Neural progenitor cell (in vitro differentiated cells): Measurements from ENCODE around the gene HADH. TPM values are rescaled to one million over a fixed set of nuclear protein-coding genes. Genes with fewer than 3 reads are reported as not detected.
A peak's percentile ranks its signal among the peaks of the same experiment; 100 is the strongest.

Experiments
- DNase-seq: peaks from one replicate; pipeline ENCODE4 v3.0.0-alpha.2; 2016; ENCODE audit warnings: low spot score
- H2AFZ ChIP-seq: fragments of 200-600 bp; sonication (generic); replicated peaks from 2 replicates; pipeline ENCODE4 v1.6.1; 2016; ENCODE audit warnings: antibody characterized with exemption
- H3F3A ChIP-seq: fragments of 200-600 bp; sonication (generic); 2 replicates; pipeline ENCODE4 v1.6.1; 2016; ENCODE audit warnings: antibody characterized with exemption, low read depth
- H3K27ac ChIP-seq: fragments of 200-600 bp; sonication (generic); 2 replicates; pipeline ENCODE4 v1.5.1; 2016; ENCODE audit warnings: mild to moderate bottlenecking
- H3K27me3 ChIP-seq: fragments of 200-600 bp; sonication (generic); 2 replicates; pipeline ENCODE4 v1.6.1; 2016; ENCODE audit warnings: mild to moderate bottlenecking, moderate library complexity
- H3K36me3 ChIP-seq: fragments of 200-600 bp; sonication (generic); 2 replicates; pipeline ENCODE4 v1.5.1; 2016
- H3K4me1 ChIP-seq: fragments of 200-600 bp; sonication (generic); 2 replicates; pipeline ENCODE4 v1.6.1; 2016; ENCODE audit warnings: mixed run types
- H3K4me2 ChIP-seq: fragments of 200-600 bp; sonication (generic); 2 replicates; pipeline ENCODE4 v1.6.1; 2016
- H3K4me3 ChIP-seq: fragments of 200-600 bp; sonication (generic); 2 replicates; pipeline ENCODE4 v1.5.1; 2016
- H3K79me2 ChIP-seq: fragments of 200-600 bp; sonication (generic); 2 replicates; pipeline ENCODE4 v1.6.1; 2016; ENCODE audit warnings: low read depth
- H3K9ac ChIP-seq: fragments of 200-600 bp; sonication (generic); 2 replicates; pipeline ENCODE4 v1.6.1; 2016
- H3K9me3 ChIP-seq: fragments of 200-600 bp; sonication (generic); 2 replicates; pipeline ENCODE4 v1.5.1; 2016; ENCODE audit warnings: low read depth
- H4K20me1 ChIP-seq: fragments of 200-600 bp; sonication (generic); 2 replicates; pipeline ENCODE4 v1.6.1; 2016; ENCODE audit warnings: low read depth
- H3K27ac Mint-ChIP-seq: 3 replicates; pipeline ENCODE4 v1.8.0; 2021; ENCODE audit warnings: mixed read lengths
- H3K27me3 Mint-ChIP-seq: 2 replicates; pipeline ENCODE4 v1.8.0; 2022; ENCODE audit warnings: low read depth, mild to moderate bottlenecking, inconsistent platforms, moderate library complexity, mixed read lengths; ENCODE audit not compliant: insufficient read depth
- H3K36me3 Mint-ChIP-seq: 3 replicates; pipeline ENCODE4 v1.8.0; 2021; ENCODE audit warnings: mixed read lengths
- H3K4me1 Mint-ChIP-seq: 3 replicates; pipeline ENCODE4 v1.8.0; 2021; ENCODE audit warnings: mixed read lengths
- H3K4me3 Mint-ChIP-seq: 3 replicates; pipeline ENCODE4 v1.8.0; 2021; ENCODE audit warnings: mild to moderate bottlenecking, moderate library complexity, mixed read lengths
- H3K9me3 Mint-ChIP-seq: 3 replicates; pipeline ENCODE4 v1.8.0; 2020; ENCODE audit warnings: mixed read lengths
- EZH2 ChIP-seq: fragments of 200-600 bp; sonication (generic); IDR thresholded peaks from 2 replicates; pipeline ENCODE4 v1.6.1; 2017; ENCODE audit warnings: antibody characterized with exemption, mild to moderate bottlenecking, moderate library complexity
- EZH2phosphoT487 ChIP-seq: fragments of 200-600 bp; sonication (generic); IDR thresholded peaks from 2 replicates; pipeline ENCODE4 v1.6.1; 2017; ENCODE audit warnings: antibody characterized with exemption
- total RNA-seq: library from RNA; depleted of rRNA; stranded (reverse); fragments of >200 nt; gene quantifications from 2 replicates; pipeline ENCODE4 v1.2.3, GENCODE V29; 2015; ENCODE audit warnings: low replicate concordance
- TF ChIP-seq, protein P1 (sequence below): fragments of 200-600 bp; sonication (generic); IDR thresholded peaks from 2 replicates; pipeline ENCODE4 v1.5.1; 2017; ENCODE audit warnings: antibody characterized with exemption, mild to moderate bottlenecking

Gene HADH
- total RNA-seq, 1 donor from 2014 or later = 49.9 TPM

DNA sequence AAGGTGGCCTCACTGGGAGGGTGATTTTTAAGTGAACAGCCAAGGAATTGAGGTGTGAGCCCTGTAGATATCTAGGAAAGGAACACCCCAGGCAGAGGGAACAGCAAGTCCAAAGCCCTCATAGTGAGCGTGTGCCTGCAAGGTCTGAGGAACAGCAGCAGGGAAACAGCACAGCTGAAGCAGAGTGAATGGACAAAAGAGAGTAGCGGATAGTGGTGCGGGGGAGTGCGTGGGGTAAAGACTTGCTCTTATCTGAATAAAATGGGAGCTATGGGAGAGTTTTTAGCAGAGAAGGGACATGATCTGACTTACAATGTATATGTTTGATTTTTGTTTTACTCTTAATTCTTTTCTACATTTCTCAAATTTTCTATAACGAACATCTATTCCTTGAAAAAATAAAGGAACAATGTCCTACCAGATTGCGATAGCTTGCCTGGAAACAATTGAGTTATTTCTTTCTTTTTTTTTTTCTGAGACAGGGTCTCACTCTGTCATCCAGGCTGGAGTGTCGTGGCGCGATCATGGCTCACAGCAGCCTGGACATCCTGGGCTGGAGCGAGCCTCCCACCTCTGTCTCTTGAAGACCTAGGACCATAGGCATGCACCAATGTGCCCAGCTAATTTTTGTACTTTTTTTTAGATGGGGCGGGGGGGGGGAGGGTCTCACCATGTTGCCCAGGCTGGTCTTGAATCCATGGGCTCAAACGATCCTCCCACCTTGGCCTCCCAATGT, 19.5 kb upstream of the HADH start:
- Histone ChIP-seq H2AFZ (no peak overlapping the region), H3K27ac (no peak overlapping the region), H3K9ac (no peak overlapping the region), H3F3A (no peaks in the 10 kb centered on the region), H3K9me3 (no peaks in the 10 kb centered on the region), H3K4me3 (no peak overlapping the region), H3K27me3 (no peaks in the 10 kb centered on the region), H3K4me1 (peaks cover 4% of the 10 kb centered on the region), H4K20me1 (no peaks in the 10 kb centered on the region), H3K4me2 (no peak overlapping the region), H3K79me2 (no peaks in the 10 kb centered on the region), H3K36me3 (no peaks in the 10 kb centered on the region)
- no peak for DNase-seq
- Mint-ChIP-seq H3K27me3 (peaks cover 2% of the 10 kb centered on the region), H3K27ac (peak overlapping the region; percentile 35), H3K36me3 (no peaks in the 10 kb centered on the region), H3K9me3 (no peaks in the 10 kb centered on the region), H3K4me1 (peaks cover 8% of the 10 kb centered on the region), H3K4me3 (no peak overlapping the region)
- no peak for TF ChIP-seq EZH2
- TF ChIP-seq, protein P1, sequence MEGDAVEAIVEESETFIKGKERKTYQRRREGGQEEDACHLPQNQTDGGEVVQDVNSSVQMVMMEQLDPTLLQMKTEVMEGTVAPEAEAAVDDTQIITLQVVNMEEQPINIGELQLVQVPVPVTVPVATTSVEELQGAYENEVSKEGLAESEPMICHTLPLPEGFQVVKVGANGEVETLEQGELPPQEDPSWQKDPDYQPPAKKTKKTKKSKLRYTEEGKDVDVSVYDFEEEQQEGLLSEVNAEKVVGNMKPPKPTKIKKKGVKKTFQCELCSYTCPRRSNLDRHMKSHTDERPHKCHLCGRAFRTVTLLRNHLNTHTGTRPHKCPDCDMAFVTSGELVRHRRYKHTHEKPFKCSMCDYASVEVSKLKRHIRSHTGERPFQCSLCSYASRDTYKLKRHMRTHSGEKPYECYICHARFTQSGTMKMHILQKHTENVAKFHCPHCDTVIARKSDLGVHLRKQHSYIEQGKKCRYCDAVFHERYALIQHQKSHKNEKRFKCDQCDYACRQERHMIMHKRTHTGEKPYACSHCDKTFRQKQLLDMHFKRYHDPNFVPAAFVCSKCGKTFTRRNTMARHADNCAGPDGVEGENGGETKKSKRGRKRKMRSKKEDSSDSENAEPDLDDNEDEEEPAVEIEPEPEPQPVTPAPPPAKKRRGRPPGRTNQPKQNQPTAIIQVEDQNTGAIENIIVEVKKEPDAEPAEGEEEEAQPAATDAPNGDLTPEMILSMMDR = no peak
- TF ChIP-seq EZH2phosphoT487 = no peak

DNA sequence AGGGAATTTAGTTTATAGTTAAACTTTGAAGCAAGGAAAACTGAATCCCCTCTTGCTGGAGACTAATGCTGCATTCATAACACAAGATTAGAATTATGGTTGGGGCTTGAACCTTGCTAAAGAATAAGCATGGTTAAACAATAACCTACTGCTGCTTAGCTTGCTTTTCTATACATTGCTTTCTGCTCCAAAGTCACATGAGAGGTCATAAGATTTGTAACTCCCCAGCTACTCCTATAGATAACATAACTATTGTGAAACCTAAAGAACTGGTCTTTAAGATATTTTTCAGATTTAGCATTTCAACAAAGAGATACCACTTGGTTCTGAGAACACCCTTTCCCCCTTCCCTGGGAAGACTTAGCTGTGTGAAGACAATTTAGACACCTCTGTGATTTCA, 17.1 kb upstream of the HADH start:
- no peaks in the 10 kb centered on the region for H3K9me3 Mint-ChIP-seq
- Histone ChIP-seq H3K9ac (no peak overlapping the region), H3K4me1 (no peaks in the 10 kb centered on the region), H3F3A (no peaks in the 10 kb centered on the region), H3K9me3 (no peaks in the 10 kb centered on the region), H3K27ac (no peak overlapping the region), H3K4me2 (no peak overlapping the region), H2AFZ (no peak overlapping the region), H3K27me3 (no peaks in the 10 kb centered on the region), H3K79me2 (no peaks in the 10 kb centered on the region), H4K20me1 (no peaks in the 10 kb centered on the region), H3K36me3 (no peaks in the 10 kb centered on the region), H3K4me3 (no peak overlapping the region)
- H3K4me3 Mint-ChIP-seq = no peak overlapping the region
- no peak for DNase-seq
- peaks cover 8% of the 10 kb centered on the region for H3K4me1 Mint-ChIP-seq
- TF ChIP-seq, protein P1 = no peak
- no peak for TF ChIP-seq EZH2
- TF ChIP-seq EZH2phosphoT487 = no peak
- H3K27me3 Mint-ChIP-seq = peaks cover 2% of the 10 kb centered on the region
- no peaks in the 10 kb centered on the region for H3K36me3 Mint-ChIP-seq
- no peak overlapping the region for H3K27ac Mint-ChIP-seq

DNA sequence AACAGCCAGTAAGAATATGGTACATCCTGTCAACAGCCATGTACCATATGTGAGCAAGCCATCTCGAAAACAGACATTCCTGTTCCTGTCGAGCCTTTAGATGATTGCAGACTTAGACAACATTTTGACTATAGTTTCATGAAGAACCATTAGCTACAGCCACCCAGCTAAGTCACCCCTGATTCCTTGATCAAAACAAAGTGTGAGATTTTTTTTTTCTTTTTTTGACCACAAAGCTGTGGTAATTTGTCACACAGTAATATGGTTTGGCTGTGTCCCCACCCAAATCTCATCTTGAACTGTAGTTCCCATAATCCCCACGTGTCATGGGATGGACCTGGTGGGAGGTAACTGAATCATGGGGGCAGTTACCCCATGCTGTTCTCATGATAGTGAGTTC, 15.2 kb upstream of the HADH start:
- Histone ChIP-seq H3K9ac (no peak overlapping the region), H3F3A (no peaks in the 10 kb centered on the region), H3K4me2 (no peak overlapping the region), H3K9me3 (no peaks in the 10 kb centered on the region), H3K36me3 (no peaks in the 10 kb centered on the region), H3K79me2 (no peaks in the 10 kb centered on the region), H3K27me3 (no peaks in the 10 kb centered on the region), H4K20me1 (no peaks in the 10 kb centered on the region), H3K4me3 (no peak overlapping the region), H3K27ac (no peak overlapping the region), H3K4me1 (no peaks in the 10 kb centered on the region), H2AFZ (no peak overlapping the region)
- TF ChIP-seq, protein P1 = no peak
- TF ChIP-seq EZH2phosphoT487 = no peak
- TF ChIP-seq EZH2 = no peak
- no peak for DNase-seq
- Mint-ChIP-seq H3K36me3 (no peaks in the 10 kb centered on the region), H3K27me3 (peaks cover 2% of the 10 kb centered on the region), H3K4me3 (no peak overlapping the region), H3K4me1 (peaks cover 8% of the 10 kb centered on the region), H3K9me3 (no peaks in the 10 kb centered on the region), H3K27ac (no peak overlapping the region)
